GM19395 (cell line): ENCODE data around the gene TRIM25.

Experiments
- ATAC-seq: cut with Tn5 transposase; IDR thresholded peaks from one replicate; pipeline ENCODE4 v1.9.1; 2021; ENCODE audit warnings: mild to moderate bottlenecking, moderate library complexity; ENCODE audit not compliant: unreplicated experiment

Gene TRIM25

DNA sequence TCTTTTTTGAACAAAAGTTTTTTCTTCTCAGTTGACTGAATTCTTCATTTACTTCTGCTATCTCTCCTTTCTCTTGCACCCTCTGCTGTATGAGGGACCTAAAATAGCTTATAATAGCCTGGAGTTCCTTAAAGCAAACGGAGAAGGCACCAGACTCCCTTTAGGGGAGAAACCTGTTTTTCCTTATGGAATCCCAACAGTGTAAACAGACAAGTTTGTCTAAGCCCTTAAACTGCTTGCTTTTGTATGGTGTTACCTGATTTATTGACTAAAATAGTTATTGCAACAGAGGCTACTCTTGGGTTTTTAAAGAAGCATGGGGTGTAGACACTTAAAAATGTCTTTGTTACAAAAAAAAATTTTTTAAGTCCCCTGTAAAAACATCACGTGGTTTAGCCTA is 12.9 kb upstream of the TRIM25 start:
- ATAC-seq: no peak

DNA sequence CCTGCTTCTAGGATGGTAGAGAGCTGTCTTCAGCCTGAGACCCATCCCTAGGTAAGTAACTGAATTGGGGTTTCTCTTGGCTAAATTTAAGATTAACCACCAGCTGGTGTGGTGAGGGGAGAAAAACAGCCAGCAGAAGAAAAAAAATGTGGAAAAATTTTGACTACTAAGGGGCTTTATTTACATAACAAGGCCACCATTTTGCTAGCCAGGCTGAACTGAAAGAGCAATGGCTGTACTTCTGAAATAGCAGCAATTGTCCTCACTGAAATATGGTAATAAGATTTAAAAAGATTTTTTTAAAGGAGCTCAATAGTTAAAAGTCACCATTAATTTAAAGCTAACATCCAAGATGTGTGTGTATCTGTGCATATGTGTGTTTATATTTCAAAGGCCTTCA is 12.4 kb upstream of the TRIM25 start:
- ATAC-seq: no peak

DNA sequence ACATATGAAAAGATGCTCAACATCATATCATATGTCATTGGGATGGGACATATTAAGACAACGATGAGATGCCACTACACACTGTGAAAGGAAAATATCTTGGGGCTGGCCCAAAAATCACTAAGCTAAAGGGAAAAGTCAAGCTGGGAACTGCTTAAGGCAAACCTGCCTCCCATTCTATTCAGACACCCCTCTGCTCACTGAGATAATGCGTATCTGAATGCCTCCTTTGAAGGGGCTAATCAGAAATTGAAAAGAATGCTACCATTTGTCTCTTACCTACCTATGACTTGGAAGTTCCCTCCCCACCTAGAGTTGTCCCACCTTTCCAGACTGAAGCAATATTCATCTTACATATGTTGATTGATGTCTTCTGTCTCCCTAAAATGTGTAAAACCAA is 11.2 kb upstream of the TRIM25 start:
- ATAC-seq: no peak

DNA sequence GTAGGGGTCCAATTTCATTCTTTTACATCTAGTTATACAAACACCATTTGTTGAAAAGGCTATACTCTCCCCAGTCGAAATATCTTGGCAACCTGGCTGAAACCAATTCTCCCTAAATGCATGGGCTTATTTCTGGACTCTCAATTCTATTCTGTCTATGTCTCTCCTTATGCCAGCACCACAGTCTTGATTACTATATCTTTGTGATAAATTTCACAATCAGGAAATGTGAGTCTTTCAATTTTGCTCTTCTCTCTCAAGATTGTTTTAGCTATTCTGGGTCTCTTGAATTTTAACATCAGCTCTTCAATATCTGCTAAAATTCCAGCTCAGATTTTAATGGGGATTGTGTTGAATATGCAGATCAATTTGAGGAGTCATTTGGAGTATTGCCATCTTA is 5.9 kb upstream of the TRIM25 start:
- no peak for ATAC-seq

DNA sequence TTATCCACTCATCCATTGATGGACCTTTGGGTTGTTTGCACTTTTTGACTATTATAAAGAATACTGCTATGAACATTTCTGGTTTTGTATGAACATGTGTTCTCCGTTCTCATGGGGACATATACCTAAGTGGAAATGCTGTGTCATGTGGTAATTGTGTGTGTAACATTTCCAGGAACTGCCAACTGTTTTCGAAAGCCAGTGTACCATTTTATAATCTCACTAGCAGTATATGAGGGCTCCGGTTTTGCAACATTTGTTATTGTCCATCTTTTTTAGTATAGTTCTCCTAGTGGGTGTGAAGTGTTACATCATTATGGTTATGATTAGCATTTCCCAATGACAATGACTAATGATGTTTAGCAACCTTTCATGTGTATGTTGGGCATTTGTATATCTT is 5.1 kb upstream of the TRIM25 start:
- no peak for ATAC-seq

DNA sequence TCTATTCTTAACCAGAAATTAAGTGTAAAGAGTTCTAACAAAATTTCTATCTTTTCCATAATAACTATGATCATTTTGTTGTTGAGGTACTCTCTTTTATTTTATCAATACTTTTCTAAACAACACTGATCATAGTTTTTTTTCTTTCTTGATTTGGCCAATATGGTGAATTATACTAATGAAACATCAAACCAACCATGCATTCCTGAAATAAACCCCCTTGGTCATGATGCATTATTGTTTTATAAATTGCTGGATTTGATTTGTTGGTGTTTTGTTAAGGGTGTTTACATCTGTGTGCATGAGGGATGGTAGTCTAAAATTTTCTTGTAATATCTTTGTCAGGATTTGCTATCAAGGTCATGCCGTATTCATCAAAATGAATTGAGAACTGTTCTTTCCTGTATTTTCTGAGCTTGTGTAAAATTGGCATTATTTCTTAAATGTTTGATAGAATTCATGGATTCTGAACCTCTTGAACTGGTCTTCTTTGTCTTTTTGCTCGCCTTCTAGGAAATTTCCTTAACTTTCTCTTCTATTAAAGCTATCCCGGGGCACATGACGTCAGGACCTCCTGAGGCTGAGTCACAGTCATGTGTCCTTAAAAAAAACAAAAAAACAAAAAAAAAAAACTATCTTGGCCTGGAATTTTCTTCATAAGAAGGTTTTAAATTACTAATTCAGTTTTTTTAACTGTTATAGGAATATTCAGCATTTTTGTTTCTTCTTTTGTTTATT is 3.9 kb upstream of the TRIM25 start:
- no peak for ATAC-seq

DNA sequence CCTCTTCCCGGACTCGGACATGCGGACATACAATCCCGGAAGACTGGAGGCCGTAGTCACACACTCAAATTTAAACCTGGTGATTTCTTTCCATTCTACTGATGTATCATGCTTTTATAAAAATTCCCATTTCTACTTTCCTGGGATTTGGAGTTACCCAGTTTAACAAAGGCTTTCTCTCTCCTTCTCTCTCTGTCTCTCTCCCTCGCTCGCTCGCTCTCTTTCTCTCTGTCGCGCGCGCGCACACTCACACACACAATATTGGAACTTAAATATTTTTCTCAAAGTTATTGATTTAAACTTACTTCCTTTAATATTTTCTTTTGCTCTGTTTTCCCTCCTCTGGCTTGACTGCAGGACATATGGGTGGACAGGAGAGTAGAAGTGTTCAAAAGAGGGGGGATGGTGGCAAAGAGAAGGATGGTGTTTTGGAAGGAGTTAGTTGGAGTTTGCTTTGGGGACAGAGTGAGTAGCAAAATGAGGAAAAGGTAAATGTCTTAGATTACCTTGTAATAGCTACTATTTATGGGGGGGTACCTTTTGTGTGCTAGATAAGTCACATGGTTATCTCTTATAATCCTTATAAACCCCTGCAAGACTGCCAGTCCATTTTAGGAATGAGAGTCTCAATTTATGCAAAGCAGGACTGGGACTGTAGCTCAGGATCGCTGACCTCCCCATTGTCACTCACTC is 878 bp upstream of the TRIM25 start:
- ATAC-seq: no peak

DNA sequence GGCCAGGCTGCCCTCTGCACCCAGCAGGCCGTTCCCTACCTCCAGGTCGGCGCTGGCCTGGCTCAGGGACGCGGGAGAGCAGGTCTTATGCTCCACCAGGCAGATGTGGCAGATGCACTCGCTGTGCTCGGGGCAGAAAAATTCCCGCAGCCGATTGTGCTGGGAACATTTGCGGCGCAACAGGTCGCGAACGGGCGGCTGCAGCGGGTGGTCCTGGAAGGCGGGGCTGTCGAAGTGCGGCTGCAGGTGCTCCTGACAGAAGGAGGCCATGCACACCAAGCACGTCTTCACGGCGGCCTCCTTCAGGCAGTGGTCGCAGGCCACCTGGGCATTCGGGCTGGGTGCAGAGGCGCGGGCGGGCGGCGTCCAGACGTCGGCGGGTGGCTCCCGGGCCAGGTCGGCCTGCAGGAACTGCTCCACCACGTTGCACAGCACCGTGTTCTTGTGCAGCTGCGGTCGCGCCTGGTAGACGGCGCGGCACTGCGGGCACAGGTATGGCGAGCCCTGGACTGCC is 439 bp downstream of the TRIM25 start:
- ATAC-seq: peak; percentile 42

DNA sequence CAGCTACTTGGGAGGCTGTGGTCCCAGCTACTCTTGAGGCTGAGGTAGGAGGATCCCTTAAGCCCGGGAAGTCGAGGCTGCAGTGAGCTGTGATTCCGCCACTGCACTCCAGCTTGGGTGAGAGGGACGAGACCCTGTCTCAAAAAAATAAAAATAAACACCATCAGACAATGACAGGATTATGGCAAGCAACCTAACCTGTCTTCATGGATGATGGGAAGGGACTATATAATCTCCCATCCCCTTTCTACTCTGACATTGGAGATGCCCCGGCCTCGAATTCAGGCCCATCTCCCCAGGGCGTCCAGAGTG is 893 bp downstream of the TRIM25 start:
- ATAC-seq: no peak

DNA sequence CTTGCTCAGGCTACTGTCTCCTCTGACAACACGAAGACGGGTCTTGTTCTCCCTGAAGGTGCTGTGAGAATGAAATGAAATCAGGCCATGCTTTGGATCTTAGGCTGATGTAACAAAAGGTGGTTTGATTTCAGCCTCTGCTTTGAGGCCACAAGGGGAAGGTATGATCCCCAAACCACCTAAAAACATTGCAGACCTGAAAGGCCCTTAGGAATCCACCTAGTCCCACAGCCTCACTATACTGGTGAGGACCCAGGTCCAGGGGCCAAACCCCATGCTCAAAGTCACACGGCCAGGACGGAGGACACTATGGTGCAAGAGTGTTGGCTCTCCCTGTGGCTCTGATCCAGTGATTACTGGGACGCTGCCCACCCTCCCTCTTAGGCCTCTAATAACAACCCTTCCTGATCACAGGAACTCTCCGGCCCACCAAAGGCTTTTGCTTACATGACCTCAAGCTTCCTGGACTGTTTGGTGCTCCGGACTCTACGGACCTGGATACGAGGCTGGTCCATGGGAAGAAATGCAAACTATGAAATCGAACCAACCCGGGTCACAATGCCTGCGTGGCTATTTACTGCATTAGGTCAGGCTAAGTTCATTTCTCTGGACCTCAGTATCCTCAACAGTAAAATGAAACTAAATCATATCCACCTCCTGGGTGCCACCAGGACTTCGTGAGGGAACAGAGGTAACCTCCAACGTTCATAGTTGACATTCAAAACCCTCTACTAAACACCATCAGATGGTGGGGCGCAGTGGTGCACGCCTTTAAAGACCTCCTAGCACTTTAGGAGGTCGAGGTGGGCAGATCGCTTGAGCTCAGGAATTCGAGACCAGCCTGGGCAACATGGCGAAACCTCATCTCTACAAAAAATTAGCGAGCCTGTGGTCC is 1.5 kb downstream of the TRIM25 start:
- ATAC-seq: no peak

DNA sequence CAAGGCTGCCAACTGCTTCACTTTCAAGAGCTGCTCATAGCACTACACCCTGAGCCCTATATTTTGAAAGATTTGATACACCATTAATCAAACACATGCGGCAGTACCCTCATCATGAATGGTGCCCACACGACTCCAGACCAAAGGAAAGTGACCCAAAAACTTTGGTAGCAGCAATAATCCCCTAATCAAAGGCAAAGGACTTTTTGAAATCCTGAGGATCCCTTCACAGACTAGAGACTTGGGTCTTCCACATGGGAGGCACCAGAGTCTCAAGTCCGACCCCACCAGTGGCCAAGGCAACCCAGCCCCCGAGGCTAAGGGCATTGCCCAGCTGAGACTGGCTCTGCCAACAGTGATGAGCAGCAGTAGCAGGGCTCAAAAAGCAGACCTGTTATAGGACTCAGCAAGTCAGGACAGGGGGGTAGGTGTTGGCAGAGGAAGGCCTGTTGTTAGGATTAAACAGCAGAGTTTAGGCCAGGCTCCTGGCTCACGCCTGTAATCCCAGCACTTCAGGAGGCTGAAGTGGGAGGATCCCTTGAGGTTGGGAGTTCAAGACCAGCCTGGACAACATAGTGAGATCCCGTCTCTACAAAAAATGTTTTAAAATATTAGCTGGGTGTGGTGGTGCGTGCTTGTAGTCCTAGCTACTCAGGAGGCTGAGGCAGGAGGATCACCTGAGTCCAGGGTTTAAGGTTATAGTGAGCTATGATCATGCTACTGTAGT is 3.2 kb downstream of the TRIM25 start:
- no peak for ATAC-seq

DNA sequence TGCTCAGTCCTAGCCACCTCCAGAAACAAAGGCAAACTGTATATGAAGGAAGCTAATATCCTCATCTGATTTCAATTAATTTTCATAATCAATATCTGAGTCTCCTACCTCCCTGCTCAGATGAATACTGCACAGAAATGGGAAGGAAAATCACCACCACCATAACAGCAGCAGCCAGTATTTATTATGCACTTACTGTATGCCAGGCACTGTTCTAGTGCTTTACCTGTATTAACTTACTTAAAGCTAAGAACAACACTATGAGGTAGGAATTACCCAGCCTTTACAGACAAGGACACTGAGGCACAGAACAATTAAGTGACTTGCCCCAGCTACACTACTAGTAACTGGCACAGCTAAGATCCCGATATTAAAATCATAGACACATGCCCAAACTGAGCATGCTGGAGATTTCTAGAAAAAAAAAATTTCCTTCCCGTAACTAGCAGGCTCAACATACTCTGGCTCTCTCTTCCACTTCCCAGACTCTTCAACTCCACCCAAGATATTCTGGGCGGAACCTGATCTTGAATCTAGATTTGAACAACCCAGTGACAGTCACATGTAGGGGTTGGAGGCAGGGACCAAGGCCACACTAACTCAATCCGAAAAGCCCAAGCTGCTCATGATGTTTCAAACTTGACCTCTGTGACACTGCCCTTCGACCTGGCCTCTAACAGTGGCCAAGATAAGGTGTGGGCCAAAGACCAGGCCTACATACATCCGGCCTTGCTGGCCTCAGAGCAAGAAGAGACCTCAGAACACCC is 3.9 kb downstream of the TRIM25 start:
- no peak for ATAC-seq

DNA sequence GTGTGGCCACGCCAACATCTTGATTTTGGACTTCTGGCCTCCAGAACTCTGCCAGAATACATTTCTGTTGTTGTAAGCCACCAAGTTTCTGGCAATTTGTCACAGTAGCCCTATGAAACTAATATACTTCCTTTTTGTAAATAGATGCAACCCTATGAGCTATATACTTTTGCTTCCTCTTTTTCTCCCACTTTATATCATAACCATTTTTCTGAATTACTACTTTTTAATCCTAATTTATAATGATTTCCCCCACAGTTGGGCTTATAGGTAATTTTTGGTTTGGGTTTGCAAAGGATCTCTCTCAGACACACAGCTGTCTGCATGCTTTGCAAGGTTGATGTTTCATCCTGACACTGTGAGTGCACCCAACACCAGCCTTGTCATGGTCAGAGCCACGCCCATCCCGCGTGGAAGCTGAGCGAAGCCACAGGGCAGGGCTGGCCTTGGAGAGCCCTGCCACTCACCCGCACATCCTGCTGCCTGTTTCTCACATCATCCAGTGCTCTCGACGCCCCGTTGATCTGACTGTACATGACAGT is 5.8 kb downstream of the TRIM25 start:
- peak; percentile 91 for ATAC-seq

DNA sequence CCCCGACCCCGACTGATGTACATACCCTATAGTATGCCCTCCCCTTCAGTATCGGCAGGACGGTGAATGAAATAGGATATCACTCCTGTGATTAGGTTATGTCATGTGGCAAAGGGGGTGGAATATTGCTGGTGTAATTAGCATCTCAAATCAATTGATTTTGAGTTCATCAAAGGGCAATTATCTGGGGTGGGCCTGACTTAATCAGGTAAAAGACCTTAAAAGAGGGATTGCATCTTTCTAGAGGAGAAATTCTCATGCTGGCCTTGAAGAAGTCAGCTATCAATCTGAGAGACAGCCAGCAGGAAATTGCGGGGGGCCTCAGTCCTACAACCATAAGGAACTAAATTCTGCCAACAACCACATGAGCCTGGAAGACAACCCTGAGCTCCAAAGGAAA is 10.3 kb downstream of the TRIM25 start:
- ATAC-seq: no peak

DNA sequence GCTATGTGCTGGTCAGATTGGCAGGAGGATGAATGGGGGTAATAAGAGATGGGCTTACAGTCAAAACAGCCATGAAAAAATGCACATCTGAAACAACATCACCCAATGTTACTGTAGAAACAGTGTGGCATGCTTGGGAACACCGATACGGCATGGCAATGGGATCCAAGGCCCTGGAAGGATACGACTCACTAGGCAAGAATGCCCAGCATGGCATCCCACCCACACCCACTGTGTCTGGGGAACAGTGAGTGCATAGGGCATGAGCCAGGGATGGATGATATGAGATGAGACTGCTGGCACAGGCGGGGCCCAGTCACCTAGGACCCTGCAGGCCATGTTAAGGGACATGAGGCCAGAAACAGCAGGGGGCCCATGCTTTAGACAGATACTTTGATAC is 11.5 kb downstream of the TRIM25 start:
- ATAC-seq: no peak

DNA sequence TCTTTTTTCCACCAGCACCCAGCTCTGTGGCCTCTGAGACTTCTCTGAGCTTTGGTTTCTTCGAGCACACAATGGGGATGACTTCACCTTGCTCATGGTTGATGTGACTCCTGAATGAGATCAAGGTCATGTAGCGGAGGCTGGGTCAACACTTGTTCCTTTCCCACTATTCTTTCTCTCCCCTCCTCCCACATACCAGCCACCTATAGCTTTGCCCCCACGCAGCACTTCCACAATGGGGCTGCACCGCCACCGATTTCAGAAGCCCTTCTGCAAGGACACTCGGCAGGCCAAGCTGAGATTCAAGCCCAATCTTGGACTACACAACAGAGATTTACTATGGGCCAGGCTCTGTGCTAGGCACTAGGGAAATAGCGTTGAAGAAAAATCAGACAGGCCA is 14.4 kb downstream of the TRIM25 start:
- no peak for ATAC-seq

DNA sequence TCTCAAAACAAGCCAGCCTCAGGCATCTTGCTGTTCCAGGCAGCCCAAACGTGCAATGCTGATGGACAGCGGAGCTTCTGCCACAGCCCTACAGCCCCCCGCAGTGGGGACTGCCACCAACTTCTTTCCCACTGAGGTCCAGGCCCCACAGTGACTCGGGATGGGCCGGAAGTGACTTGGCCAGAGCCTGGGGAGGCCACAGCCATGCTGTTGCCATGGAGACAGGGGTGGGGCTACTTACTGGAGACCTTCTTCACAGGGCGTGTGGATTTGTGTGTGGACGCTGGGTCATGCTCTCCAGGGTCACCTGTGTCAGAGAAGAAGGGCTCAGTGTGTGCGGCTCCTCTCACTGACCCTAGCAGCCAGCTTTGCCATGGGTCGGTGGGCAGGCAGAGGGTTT is 15.0 kb downstream of the TRIM25 start:
- ATAC-seq: no peak

DNA sequence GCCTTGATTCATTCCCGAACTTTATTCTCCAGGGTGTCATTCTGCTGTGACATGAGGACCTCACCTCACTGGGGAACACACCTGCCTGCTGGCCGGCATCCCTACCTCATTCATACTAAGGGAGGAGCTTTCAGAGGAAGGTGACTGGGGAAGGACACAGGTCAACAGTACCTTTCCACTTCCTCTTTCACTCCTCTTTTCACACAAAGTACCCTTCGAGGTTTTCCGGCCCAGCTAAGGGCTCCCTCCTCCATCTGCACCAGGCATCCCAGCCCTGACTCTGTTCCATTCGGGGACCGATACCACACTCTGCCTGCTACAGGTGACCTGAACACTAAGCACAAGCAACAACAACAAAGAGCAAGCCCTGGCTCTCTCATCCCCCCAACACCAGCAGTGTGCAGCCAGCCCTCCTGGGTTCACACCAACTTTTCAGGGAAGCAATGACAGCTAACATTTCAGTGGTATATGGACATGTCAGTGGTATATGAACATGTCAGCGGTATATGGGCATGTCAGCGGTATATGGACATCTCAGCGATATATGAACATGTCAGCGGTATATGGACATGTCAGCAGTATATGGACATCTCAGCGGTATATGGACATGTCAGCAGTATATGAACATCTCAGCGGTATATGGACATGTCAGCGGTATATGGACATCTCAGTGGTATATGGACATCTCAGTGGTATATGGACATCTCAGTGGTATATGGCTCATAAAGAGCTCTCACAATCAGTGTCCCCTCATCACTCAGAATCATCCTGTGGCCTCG is 16.0 kb downstream of the TRIM25 start:
- peak; percentile 80 for ATAC-seq

DNA sequence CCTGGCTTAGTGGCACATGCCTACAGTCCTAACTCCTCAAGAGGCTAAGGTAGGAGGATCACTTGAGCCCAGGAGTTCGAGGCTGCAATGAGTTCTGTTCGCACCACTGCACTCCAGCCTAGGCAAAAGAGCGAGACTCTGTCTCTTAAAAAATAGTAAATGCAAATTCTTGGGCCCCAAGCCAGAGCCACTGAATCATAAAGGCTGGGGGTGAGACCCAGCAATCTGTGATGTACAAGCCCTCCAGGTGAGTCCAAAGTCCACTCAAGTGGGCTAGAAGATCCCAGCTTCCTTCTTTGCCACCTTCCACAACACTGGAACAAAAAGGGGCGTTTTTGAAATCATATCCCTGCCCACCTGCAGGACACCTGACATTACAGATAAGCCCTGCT is 16.9 kb downstream of the TRIM25 start:
- no peak for ATAC-seq
